HG03432 (cell line): ENCODE measurements around the gene CDK5RAP3.
"Not testable (repeated sequence)": the region's sequence is repeated elsewhere in the genome, so short reads cannot be mapped to it uniquely, and the experiment has no call there.

Experiments used
- ATAC-seq: cut with Tn5 transposase; IDR thresholded peaks from one replicate; pipeline ENCODE4 v1.9.1; 2021; ENCODE audit warnings: mild to moderate bottlenecking, moderate library complexity; ENCODE audit not compliant: unreplicated experiment

The CDK5RAP3 gene

DNA sequence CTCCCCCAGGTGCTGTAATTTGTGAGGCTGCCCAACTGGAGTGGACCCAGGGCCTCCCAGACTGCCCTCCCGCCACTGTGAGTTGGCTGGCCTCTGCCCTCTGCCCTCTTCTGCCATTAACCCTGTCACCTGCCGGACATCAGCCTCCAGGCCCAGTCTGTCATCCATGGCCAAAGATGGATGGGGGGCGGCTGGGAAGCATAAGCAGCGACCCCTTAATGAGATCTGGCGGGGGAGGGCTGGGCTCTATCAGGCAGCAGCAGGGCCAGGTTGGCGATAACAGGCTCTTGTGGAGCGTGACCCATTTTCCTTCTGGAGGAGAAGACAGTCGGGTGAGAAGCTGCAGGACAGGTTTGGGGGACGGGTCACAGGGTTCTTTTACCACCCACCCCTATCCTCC is 25.3 kb downstream of the CDK5RAP3 start:
- no peak for ATAC-seq

DNA sequence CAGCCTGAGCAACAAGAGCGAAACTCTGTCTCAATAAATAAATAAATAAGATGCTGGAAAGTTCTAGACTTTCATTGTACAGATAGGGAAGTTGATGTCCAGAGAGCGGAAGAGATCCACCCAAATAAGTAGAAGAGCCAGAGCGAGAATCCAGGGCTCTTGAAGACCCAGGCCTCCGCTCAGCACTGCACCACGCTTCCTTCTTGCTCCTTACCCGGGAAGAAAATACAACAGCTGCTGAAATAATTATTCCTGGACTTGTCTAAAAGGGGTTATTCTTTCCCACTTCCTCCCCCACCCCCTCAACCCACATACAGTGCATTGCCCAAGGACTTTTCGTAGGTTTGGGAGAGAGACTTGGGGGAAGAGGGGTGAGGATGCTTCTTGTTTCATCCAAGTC is 26.7 kb downstream of the CDK5RAP3 start:
- no peak for ATAC-seq

DNA sequence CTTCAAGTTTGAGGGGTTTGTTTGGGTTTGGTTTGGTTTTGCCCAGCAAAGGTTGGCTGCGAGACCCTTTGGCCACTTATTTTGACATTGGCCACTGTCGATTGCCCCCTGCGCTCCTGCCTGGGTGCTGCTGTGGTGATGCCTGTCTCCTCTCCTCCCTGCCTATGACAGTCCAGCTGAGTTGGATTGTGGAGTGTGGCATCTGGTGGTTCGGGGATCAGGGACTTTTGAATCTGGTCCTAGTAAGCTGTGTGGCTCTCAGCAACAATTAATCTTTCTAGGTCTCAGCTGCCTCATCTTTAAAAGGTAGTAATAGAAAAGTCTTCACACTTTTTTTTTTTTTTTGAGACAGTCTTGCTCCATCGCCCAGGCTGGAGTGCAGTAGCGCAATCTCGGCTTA is 27.1 kb downstream of the CDK5RAP3 start:
- no peak for ATAC-seq

GRCh38 chr17:47999582-47999981 is 28.7 kb downstream of the CDK5RAP3 start:
- ATAC-seq = no peak

DNA sequence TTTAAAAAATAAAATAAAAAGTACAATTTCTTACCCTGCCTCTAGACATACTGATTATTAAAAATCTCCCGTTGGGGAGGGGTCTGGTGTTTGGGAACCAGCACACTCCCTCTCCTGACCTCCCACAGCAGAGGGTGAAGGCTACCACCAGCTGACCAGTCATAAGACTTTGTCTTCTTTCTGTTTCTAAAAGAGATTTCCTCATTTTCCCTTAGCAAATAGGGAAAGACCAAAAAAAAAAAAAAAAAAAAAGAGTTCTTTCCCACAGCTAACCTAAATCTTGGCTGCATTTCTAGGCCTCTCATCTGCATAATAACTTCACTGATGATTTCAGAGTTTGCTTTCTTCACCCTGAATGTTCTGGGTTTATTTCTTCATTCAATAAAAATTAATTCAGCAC is 30.3 kb downstream of the CDK5RAP3 start:
- no peak for ATAC-seq

DNA sequence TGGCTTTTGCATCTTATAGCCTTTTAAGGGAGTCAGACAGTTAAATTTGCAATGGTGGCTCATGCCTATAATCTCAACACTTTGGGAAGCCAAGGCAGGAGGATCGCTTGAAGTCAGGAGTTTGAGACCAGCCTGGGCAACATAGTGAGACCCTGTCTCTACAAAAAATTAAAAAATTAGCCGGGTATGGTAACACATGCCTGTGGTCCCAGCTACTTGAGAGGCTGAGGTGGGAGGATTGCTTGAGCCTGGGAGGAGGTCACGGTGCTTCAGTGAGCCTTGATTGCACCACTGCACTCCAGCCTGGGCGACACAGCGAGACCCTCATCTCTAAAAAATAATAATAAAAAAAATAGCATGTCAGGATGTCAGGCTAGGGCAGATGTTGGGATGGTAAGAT is 30.7 kb downstream of the CDK5RAP3 start:
- not testable (repeated sequence) for ATAC-seq

- no peak for ATAC-seq
Observed at GRCh38 chr17:48002266-48002915, 31.5 kb downstream of the CDK5RAP3 start.

DNA sequence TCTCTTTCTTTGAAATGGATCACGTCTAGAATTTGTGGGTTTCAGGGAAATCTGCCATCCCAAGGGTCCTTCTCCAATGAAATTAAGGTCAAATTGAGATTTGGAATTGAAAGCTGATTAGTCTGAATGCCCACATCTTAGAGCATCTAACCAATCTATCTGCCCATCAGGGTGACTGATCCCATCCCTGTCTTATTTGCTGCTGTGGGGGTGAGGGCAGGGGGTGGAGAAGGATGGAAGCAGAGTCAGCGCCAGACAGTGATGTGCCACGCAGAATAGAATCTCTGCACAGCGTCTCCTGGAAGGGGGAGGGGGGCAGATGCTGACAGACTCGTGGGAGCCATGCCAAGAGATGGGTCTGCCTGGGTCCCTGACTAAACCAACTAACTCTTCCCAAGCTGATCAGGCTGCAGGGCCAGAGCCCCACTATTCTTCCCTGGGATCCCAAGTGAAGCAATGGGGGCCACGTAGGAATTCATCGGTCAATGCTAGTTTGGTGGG is 32.1 kb downstream of the CDK5RAP3 start:
- ATAC-seq = no peak

DNA sequence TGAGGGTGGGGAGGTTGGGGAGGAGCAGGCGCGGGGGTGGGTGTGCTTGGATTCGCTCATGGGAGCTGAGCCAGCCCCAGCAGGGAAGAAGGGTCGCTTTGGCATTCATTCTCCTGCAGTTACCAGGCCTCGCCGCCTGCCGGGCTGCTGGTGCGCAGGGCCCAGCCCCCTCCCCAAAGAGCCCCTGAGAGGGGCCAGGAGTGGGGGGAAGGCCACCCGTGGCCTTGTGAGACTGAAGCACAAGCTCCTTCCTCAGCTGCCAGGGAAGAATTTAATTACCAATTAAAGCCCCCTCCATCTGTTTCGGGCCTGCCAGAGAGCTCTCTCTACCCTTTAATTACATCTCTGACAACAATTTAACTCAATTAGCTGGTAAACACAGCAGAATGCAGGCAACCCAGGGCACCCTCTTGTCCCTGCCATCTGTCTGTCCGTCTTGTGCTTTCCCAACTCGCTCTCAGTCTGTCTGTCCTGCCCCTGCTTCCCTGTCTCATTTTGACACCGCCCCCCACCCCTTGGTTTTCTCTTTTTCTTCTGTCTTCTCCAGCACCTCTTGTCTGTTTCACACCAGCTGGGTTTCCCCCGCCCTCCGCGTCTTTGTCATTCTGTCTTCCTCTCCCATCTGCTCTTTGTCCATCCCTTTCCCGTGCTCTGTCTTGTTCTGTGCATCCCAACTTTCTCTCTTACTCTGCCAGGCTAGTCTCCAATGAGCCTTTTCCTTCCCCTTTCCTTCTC is 32.7 kb downstream of the CDK5RAP3 start:
- no peak for ATAC-seq

DNA sequence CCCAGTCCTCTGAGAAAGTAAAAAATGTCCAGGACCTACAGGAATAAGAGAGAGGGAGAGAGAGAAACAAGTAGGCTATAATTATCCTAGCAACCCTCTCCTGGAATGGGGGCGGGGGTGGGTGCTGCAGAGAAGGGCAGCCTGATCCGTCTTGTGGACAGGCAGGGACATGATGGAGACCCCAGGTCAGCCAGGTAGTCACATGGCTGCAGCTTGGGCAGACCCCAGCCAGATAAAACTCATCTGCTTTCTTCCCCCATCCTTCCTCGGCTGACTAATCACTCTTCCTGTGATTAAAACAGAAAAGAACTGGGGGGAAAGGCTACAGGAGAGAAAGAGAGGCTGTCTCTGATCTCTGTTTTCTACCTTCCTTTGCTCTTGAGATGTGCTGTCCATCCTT is 34.1 kb downstream of the CDK5RAP3 start:
- ATAC-seq = no peak

DNA sequence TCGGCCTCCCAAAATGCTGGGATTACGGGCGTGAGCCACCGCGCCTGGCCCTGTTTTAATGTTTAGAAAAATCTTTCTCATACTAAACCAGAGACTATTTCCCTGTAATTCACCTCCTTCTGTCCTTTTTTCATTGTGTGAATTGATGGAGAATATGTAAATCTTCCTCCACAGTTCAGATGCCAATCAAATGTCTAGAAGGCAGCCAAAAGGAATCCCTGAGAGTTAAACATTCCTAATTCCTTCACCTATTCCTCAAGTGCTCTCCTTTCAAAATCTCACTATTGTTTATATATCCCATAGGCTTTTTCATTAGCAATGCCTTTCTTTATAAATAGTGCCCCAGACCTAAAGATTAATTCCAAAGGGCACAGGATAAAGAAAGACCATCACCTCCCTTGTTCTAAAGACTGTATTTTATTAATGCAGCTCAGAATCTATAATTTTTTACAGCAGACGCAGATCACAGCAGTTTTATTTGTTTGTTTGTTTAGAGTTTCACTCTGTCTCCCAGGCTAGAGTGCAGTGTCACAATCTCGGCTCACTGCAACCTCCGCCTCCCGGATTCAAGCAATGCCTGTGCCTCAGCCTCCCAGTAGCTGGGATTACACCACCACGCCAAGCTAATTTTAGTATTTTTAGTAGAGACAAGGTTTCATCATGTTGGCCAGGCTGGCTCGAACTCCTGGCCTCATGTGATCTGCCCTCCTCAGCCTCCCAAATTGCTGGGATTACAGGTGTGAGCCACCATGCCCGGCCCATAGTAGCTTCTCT is 36.2 kb downstream of the CDK5RAP3 start:
- ATAC-seq = no peak

GRCh38 chr17:48010193-48010592 is 39.3 kb downstream of the CDK5RAP3 start:
- ATAC-seq = no peak

- ATAC-seq = no peak
Observed at GRCh38 chr17:48011405-48012150, 40.7 kb downstream of the CDK5RAP3 start.

- peak; percentile 50 for ATAC-seq
Observed at GRCh38 chr17:48012151-48012520, 41.2 kb downstream of the CDK5RAP3 start.

DNA sequence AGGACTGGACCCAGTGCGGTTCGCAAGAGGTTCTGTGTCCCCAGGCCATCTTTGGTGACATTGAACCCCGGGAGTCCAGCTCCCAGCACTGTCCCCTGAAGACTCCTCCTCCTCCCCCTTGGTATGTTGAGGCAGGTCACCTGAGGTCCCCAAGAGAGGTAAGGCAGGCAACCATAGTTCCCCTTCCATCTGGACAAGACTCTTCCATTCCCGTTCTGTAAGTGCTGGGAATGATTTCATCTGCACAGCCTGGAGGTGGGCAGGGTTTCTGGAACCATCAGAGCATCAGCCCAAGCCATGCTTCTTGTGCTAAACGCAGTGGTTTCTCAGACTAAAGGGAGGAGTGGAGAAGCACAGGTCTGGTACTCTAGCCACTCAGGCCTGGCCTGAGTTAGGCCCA is 41.7 kb downstream of the CDK5RAP3 start:
- ATAC-seq = no peak

- ATAC-seq = no peak
Observed at GRCh38 chr17:48013876-48014594, 43.1 kb downstream of the CDK5RAP3 start.

- ATAC-seq = no peak
Observed at GRCh38 chr17:48014595-48015111, 43.7 kb downstream of the CDK5RAP3 start.

- ATAC-seq = no peak
Observed at GRCh38 chr17:48016112-48016511, 45.2 kb downstream of the CDK5RAP3 start.

GRCh38 chr17:48017817-48018158 is 46.9 kb downstream of the CDK5RAP3 start:
- ATAC-seq = not testable (repeated sequence)

GRCh38 chr17:48021934-48022333 is 51.0 kb downstream of the CDK5RAP3 start:
- ATAC-seq = no peak
